NCI-H2196 (cell line): ENCODE results near the gene MESP2.

Experiments used
- DNase-seq: peaks from one replicate; lab custom pipeline; 2025; ENCODE audit not compliant: unreplicated experiment; lab: John Stamatoyannopoulos, UW

MESP2 gene

DNA sequence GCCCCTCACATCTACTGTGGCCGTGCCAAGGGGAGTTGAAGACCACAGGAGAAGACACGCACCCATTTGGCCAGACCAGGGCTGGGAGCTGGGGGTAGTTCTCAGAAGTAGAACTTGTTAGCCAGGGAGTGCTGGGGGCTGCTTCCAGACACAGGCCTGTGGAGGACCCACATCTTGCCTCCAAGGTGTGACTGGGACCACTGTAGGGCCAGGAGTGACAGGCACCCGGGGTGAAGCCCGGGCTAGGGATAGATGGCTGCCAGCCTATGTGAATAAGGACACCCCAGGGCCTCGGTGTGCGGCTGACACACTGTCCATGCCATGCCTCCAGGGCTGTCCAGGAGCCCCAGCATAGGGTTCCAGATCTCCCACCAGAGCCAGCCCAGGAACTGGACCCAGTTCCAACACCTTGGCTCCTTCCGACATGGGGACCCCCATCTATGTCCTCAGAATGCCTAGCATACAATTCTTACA, 36.8 kb downstream of the MESP2 start:
- DNase-seq = no peak

DNA sequence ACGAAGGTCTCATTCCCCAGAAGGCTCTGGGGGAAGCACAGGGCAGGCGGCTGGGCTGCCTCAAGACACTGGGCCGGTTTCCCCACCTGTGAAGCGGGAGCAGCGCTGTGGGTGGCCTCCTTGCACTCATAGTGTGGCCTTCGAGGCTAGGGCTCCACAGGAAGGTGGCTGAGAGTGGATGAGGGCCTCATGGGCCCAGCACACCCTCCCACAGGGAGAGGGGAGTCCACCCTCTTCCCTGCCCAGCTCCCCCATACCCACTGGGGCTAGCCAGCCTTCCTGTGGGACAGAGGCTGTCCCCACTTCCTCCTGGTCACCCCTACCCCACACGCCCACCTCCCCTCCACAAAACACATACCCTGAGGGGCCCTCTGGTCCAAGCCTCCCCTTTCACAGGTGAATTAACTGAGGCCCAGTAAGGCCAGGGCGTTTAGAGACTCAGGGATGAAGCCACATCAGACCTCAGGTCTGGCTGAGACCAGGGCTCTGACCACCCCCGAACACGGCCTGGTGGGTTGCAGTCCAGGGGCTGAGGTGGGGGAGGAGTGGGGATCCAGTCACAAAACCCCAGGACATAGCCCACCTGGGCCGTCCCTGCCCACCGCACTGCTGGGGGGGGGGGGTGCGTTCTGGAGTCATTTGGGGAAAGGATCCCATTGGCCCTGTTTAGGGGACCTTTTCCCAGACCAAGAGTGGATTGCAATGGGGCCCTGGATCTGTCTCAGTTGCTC, 37.4 kb downstream of the MESP2 start:
- DNase-seq = no peak

DNA sequence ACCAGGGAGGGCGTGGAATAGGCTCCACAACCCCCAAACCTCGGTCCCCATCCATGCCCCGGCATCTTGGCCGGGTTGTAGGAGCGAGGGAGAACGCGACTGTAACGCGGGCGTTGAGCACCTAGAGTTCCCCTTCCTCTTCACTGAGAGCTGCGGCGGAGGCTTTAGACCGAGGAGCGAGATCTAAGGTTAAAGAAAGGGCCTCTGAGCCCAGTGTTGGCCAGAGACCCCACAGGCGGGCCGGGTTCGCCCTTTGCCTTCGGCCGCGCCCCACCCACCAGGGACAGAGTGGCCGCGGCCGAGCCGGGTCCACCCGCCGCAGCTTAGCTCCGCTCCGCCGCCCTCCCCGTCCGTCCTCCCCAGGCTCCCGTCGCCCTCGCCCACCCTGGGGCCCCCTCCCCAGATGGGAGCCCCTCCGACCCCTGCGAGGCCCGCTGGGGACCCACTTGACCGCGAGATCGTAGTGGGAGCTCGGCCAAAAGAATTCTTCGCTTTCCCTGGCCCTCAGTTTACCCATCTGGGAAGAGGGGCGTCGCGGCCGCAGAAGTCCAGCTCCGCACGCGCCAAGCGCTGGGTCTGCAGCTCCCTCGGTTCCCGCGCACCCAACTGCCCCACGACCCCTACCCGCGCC, 38.1 kb downstream of the MESP2 start:
- DNase-seq = no peak

- DNase-seq = no peak
Measured at GRCh38 chr15:89815769-89816168, 39.6 kb downstream of the MESP2 start.

DNA sequence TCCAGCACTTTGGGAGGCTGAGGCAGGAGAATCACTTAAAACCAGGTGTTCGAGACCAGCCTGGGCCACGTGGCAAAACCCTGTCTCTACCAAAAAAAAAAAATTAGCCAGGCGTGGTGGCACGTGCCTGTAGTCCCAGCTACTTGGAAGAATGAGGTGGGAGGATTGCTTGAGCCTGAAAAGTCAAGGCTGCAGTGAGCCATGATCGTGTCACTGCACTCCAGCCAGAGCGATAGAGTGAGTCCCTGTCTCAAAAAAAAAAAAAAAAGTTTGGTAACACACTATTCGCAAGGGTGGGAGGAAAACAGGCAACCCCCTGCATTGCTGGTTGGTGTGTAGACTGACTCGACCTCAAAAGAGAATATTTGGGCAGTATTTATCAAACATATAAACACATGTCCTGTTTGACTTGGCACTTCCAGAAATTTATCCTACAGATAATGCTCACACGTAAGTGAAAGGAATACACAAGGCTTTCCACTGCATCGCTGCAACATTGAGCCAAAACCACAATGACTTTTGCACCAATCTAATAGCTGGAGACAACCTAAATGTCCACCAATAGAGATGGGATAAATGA, 41.7 kb downstream of the MESP2 start:
- DNase-seq = no peak

DNA sequence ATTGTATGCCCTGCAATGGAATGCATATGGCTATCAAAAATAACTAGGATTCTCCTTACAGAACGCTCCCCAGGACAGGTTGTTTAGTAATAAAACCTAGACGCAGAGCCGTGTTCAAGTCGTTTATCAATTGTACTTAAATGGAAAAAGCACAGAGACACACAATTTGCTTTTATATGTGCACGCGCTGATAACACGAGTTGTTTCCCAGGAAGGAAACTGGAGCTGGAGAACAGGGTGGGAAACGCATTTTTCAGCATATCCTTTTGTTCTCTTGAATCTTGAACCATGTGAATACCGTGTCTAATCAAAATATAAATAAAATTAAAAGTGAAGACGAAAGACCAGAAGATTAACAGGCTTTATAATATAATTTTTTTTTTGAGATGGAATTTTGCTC, 42.2 kb downstream of the MESP2 start:
- DNase-seq = no peak

- no peak for DNase-seq
Measured at GRCh38 chr15:89820666-89821611, 44.8 kb downstream of the MESP2 start.

DNA sequence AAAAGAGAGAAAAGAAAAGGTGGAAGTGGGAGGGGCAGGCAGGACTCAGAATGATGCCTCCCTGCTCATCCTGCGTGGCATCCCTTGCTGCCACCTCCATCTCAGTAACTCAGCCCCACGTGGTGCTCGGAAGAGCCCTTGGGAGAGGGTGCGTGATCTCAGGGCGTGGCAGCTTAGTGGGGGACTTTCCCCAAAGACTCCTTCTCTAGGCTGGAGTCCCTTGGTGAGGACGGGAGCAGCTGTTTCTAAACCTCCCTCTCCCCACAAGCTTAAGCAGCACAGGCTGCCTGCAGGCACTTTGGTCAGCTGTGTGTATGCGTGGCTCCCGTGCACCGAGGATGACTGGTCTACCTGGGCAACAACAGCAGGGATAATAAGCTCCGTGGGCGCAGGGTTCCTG, 45.9 kb downstream of the MESP2 start:
- no peak for DNase-seq

DNA sequence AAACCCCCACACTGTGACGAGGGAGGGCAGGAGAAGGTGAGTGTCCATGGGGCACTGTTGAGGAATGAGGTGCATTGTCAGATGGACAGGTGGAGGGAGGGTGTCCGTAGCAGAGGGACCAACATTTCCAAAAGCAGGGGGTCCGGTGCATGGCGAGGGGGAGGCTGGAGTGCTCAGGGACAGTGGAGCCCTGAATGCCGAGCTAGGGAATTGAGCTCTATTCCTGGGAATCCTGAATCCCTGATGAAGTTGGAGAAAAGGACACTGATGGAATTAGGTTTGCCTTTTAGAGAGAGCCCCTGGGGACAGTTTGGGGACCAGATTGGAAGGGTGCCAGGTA, 46.4 kb downstream of the MESP2 start:
- DNase-seq = no peak

- DNase-seq = no peak
Measured at GRCh38 chr15:89822951-89823711, 47.0 kb downstream of the MESP2 start.

- no peak for DNase-seq
Measured at GRCh38 chr15:89823836-89824606, 47.9 kb downstream of the MESP2 start.

- DNase-seq = no peak
Measured at GRCh38 chr15:89824607-89824867, 48.4 kb downstream of the MESP2 start.

DNA sequence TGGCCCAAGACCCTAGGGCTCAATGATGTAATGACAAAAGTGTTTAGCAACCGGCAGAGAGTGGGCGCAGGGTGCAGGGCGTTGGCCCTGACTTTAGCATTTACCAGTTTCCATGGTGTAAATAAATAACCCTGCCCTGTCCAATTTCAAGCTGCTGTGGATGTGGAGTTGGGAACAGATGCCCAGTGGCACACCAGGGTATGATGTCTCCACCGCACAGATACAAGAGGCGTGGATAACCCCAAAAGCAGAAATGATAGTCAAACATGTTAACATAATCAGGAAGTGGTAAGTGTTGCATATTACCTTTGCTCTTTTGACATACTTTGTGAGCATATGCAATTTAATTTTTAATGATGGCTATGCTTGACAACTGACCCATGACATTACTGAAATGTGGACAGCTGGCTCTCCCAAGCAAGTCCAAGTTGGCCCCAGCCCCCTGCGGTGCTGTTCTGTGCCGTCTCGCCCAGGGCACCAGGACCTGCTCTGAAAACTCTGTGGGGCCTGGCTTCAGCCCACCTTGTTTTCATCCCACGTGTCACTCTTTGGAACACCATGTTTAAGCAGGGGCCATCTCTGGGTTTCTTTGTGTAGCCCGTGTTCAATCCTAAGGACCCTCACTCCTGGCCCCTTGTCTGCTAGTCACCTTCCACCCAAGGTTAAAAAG, 49.3 kb downstream of the MESP2 start:
- DNase-seq = no peak

DNA sequence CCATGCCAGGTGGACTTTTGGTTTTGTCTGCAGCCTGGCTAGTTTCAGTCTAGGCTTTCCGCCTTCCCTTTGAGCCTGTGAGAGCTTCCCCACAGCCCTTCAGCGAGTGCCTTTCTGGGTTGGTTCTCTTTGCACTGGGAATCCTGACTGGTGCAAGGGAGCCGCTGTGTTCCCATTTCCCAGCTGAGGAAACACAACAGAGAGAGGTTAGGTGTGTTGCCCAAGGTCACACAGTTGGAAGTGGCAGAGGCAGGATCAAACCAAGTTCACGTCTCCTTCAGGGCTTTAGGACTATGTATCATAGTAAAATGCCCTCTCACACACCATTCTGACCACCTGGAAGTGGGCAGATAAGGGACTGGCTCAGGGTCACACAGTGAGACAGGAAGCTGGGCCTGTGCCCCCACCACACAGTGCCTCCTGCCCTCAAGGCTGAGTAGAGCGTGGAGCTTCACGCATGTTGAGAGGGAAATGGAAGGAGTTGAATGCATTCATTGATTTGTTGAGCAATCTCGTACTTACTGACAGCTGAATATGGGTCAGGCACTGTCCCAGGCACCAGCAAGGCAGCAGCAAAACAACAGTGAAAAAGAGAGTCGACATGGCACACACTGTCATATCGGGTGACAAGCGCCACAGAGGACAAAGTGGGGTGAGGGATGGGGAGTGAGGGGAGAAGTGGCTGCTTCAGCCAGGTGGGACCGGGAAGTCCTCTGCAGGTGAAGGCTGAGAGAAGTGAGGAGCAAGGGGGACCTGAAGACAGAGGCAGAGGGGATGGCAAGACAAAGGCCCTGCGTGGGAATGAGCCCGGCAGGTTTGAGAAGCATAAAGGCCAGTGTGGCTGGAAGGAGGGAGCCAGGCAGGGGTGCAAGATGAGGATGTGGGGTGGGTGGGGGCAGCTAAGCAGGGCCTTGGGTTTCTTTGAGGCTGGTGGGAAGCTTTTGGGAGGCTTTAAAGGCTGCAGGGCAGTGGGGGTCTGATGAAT, 50.8 kb downstream of the MESP2 start:
- DNase-seq = no peak

- DNase-seq = no peak
Measured at GRCh38 chr15:89827829-89828228, 51.7 kb downstream of the MESP2 start.
